Liver (tissue), 9 donors: Measurements from ENCODE around the gene LRRFIP1. TPM values are rescaled to one million over a fixed set of nuclear protein-coding genes. Genes with fewer than 3 reads are reported as not detected.
A peak's percentile ranks its signal among the peaks of the same experiment; 100 is the strongest.

Source experiments
- DNase-seq: peaks from one replicate; pipeline ENCODE4 v3.0.0-alpha.2; 2017; ENCODE audit warnings: low spot score
- H3K27ac ChIP-seq, 2 donors: one replicate each; pipeline ENCODE4 v1.7.0; 2013; ENCODE audit warnings: inconsistent platforms in 2 of 2, low read length in 2 of 2, control low read depth in 1 of 2, low read depth in 1 of 2, mild to moderate bottlenecking in 1 of 2
- H3K27me3 ChIP-seq, 4 donors: one replicate each; pipeline versions ENCODE4 v1.6.1 to v1.7.0; 2013; ENCODE audit warnings: low read length in 3 of 4, inconsistent platforms in 1 of 4, mild to moderate bottlenecking in 1 of 4, moderate library complexity in 1 of 4; ENCODE audit not compliant: control insufficient read depth in 4 of 4, insufficient read depth in 4 of 4
- H3K36me3 ChIP-seq, 4 donors: one replicate each; pipeline versions ENCODE4 v1.6.1 to v1.7.0; 2013; ENCODE audit warnings: low read length in 3 of 4, mild to moderate bottlenecking in 3 of 4, low read depth in 1 of 4, moderate library complexity in 1 of 4; ENCODE audit not compliant: control insufficient read depth in 4 of 4, insufficient read depth in 3 of 4
- H3K4me1 ChIP-seq, 4 donors: one replicate each; pipeline versions ENCODE4 v1.6.1 to v1.7.0; 2013; ENCODE audit warnings: low read length in 3 of 4, mild to moderate bottlenecking in 3 of 4, moderate library complexity in 1 of 4; ENCODE audit not compliant: control insufficient read depth in 4 of 4, insufficient read depth in 4 of 4
- H3K4me3 ChIP-seq, 3 donors: one replicate each; pipeline versions ENCODE4 v1.6.1 to v1.7.0; 2013; ENCODE audit warnings: low read length in 3 of 3, control low read depth in 1 of 3, low read depth in 1 of 3, mild to moderate bottlenecking in 1 of 3
- H3K9ac ChIP-seq, 2 donors: one replicate each; pipeline ENCODE4 v1.7.0; 2013; ENCODE audit warnings: low read length in 2 of 2, mild to moderate bottlenecking in 2 of 2, moderate library complexity in 2 of 2, control low read depth in 1 of 2, low read depth in 1 of 2
- H3K9me3 ChIP-seq, 4 donors: one replicate each; pipeline versions ENCODE4 v1.6.1 to v1.7.0; 2013; ENCODE audit warnings: low read length in 3 of 4; ENCODE audit not compliant: control insufficient read depth in 4 of 4
- EGR1 ChIP-seq, 2 donors: IDR thresholded peaks; 2 replicates each; pipeline ENCODE4 v1.6.1; 2016 to 2018; ENCODE audit warnings: antibody characterized with exemption in 2 of 2, low read depth in 2 of 2
- FOXA1 ChIP-seq: IDR thresholded peaks from 2 replicates; pipeline ENCODE4 v1.6.1; 2016; ENCODE audit warnings: antibody characterized with exemption
- FOXA2 ChIP-seq: IDR thresholded peaks from 2 replicates; pipeline ENCODE4 v1.6.1; 2016; ENCODE audit warnings: antibody characterized with exemption
- GABPA ChIP-seq, 2 donors: IDR thresholded peaks in 1 of 2; conservative IDR thresholded peaks in 1 of 2; 2 replicates each; pipeline ENCODE4 v1.6.1; 2016; ENCODE audit warnings: antibody characterized with exemption in 2 of 2, mild to moderate bottlenecking in 1 of 2, moderate library complexity in 1 of 2
- HNF4A ChIP-seq, 2 donors: conservative IDR thresholded peaks; 2 replicates each; pipeline ENCODE4 v1.6.1; 2016; ENCODE audit warnings: antibody characterized with exemption in 2 of 2, mild to moderate bottlenecking in 2 of 2
- HNF4G ChIP-seq: IDR thresholded peaks from 2 replicates; pipeline ENCODE4 v1.6.1; 2016; ENCODE audit warnings: antibody characterized with exemption
- JUND ChIP-seq, 2 donors: IDR thresholded peaks; 2 replicates each; pipeline ENCODE4 v1.6.1; 2016; ENCODE audit warnings: antibody characterized with exemption in 2 of 2
- NR2F2 ChIP-seq: IDR thresholded peaks from 2 replicates; pipeline ENCODE4 v1.6.1; 2016; ENCODE audit warnings: antibody characterized with exemption
- RAD21 ChIP-seq, 2 donors: IDR thresholded peaks; 2 replicates each; pipeline ENCODE4 v1.6.1; 2016; ENCODE audit warnings: antibody characterized with exemption in 2 of 2, mild to moderate bottlenecking in 2 of 2
- RXRA ChIP-seq, 2 donors: IDR thresholded peaks; 2 replicates each; pipeline ENCODE4 v1.6.1; 2017 to 2018; ENCODE audit warnings: antibody characterized with exemption in 2 of 2, mild to moderate bottlenecking in 1 of 2
- SP1 ChIP-seq: IDR thresholded peaks from 2 replicates; pipeline ENCODE4 v1.6.1; 2018; ENCODE audit warnings: antibody characterized with exemption, mild to moderate bottlenecking
- TAF1 ChIP-seq: conservative IDR thresholded peaks from 2 replicates; pipeline ENCODE4 v1.6.1; 2016; ENCODE audit warnings: antibody characterized with exemption, mild to moderate bottlenecking
- YY1 ChIP-seq: IDR thresholded peaks from 2 replicates; pipeline ENCODE4 v1.6.1; 2016; ENCODE audit warnings: antibody characterized with exemption, mild to moderate bottlenecking
- WGBS: extraction: QIAGEN DNeasy Blood & Tissue Kit; methylation state at CpG from one replicate; pipeline ENCODE4 v1.1.7; 2013; 5-methylcytosine and 5-hydroxymethylcytosine counted together
- polyA plus RNA-seq, 2 donors: library from polyadenylated mRNA; stranded (reverse) in 1 of 2; unstranded in 1 of 2; fragments of 200-250 nt in 1 of 2; fragments of >200 nt in 1 of 2; fragmentation: Nextera tagmentation in 1 of 2; extraction: Ambion mirVana in 1 of 2; gene quantifications; one replicate each; pipeline versions ENCODE4 v1.2.1 to v1.2.3, GENCODE V29; 2013 to 2015
- total RNA-seq, 2 donors: library from RNA; depleted of rRNA; stranded (reverse); fragments of >200 nt; gene quantifications; one replicate each; pipeline ENCODE4 v1.2.3, GENCODE V29; 2014
- TF ChIP-seq, protein P1 (sequence below): IDR thresholded peaks from 2 replicates; pipeline ENCODE4 v1.6.1; 2016; ENCODE audit warnings: antibody characterized with exemption, mild to moderate bottlenecking
- TF ChIP-seq, protein P2 (sequence below): IDR thresholded peaks from 2 replicates; pipeline ENCODE4 v1.6.1; 2016; ENCODE audit warnings: antibody characterized with exemption
- TF ChIP-seq, protein P3 (sequence below): IDR thresholded peaks from 2 replicates; pipeline ENCODE4 v1.6.1; 2016; ENCODE audit warnings: antibody characterized with exemption
- TF ChIP-seq, protein P4 (sequence below): fragments of 150-350 bp; IDR thresholded peaks from 2 replicates; pipeline ENCODE4 v1.5.1; 2017; ENCODE audit warnings: improper control_type of control experiment, low read depth, low read length; ENCODE audit not compliant: missing input control
- TF ChIP-seq, protein P5 (sequence below): IDR thresholded peaks from 2 replicates; pipeline ENCODE4 v1.6.1; 2016; ENCODE audit warnings: antibody characterized with exemption
- donor health status: healthy.
- donor health status: healthy.
- donor health status: healthy.
- donor health status: healthy.
- donor health status: healthy.

Gene LRRFIP1
- total and polyA plus RNA-seq, 4 donors, result 13.3 to 56.1 (median 39.1) TPM

DNA sequence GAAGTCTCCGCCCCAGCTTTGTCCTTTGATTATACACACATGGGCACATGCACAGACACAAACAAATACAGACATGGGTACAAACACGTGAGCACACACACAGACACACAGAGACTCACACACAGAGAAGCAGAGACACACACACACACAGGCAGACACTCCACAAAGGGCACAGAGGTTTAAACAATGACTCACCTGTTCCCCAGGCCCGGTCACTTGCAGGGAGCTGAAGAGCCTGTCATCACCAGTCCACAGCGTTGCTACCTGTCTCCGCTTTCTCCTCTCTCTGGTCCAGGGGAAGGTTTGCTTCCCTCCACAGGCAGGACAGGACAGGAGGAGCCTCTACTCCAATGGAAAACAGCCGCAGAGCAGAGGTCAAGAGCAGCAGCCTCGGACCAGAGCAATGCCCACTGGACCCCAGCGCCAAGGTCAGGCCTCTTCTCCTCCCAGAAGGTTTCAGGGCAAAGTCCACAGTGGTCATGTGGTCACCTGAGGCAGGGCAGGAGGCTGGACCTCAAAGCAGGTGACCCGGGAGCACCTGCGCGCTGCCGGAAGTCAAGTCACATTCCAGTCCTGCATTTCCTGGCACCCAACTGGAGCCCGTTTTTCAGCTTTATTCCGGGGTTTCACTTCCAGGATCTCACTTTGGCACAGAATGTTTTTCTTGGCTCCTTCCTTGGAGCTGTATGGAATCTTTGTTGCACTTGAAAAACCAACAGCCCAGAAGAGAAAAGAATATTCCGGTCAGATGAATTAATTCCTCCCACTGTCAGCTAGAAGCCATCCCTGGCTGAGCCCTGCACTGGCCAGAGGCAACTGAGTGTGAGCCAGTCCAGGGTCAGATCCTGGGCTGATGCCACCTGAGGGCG lies 36.9 kb upstream of the LRRFIP1 start, which contains the start of gene RAB17:
Gene RAB17 (minus strand): TSS at position 463 of the 869 bp plus-strand sequence. CDS start 4,580 bp downstream, outside the sequence.
- 26% methylated on average over 16 of the region's 16 CpGs for WGBS
- no peaks in the 10 kb centered on the region for H3K9me3 ChIP-seq
- peaks cover 19 to 64% (median 46%) of the 10 kb centered on the region in 4 donors for H3K4me1 ChIP-seq
- H3K27ac ChIP-seq, result peak within 1 kb of the TSS; percentile 89 to 96
- H3K27me3 ChIP-seq, result no peaks in the 10 kb centered on the region
- peak within 1 kb of the TSS; percentile 89 to 98 for H3K9ac ChIP-seq
- H3K36me3 ChIP-seq, result no peaks in the 10 kb centered on the region
- H3K4me3 ChIP-seq, result peak within 1 kb of the TSS; percentile 60 to 64 (median 63)
- peak; percentile 67 for DNase-seq
- TF ChIP-seq HNF4G (peak; percentile 97), NR2F2 (peak; percentile 92), GABPA (IDR thresholded peaks at IDR 0.05 in 1 of 2, conservative IDR thresholded peaks at IDR 0.05 in 1 of 2) (peak; percentile 53 to 82), FOXA2 (peak; percentile 37), HNF4A (conservative IDR thresholded peaks at IDR 0.05) (peak; percentile 98 to 99), SP1 (peak; percentile 96), TAF1 (peak; percentile 75), RAD21 (IDR thresholded peaks at IDR 0.05) (peak in 1 of 2 donors; percentile 46), EGR1 (IDR thresholded peaks at IDR 0.05; ENCODE audit: low read depth in 2 of 2) (peak; percentile 23 to 77), JUND (IDR thresholded peaks at IDR 0.05) (peak; percentile 90 to 96), RXRA (IDR thresholded peaks at IDR 0.05) (peak; percentile 95), FOXA1 (peak; percentile 4), YY1 (peak; percentile 73)
- TF ChIP-seq, protein P1, sequence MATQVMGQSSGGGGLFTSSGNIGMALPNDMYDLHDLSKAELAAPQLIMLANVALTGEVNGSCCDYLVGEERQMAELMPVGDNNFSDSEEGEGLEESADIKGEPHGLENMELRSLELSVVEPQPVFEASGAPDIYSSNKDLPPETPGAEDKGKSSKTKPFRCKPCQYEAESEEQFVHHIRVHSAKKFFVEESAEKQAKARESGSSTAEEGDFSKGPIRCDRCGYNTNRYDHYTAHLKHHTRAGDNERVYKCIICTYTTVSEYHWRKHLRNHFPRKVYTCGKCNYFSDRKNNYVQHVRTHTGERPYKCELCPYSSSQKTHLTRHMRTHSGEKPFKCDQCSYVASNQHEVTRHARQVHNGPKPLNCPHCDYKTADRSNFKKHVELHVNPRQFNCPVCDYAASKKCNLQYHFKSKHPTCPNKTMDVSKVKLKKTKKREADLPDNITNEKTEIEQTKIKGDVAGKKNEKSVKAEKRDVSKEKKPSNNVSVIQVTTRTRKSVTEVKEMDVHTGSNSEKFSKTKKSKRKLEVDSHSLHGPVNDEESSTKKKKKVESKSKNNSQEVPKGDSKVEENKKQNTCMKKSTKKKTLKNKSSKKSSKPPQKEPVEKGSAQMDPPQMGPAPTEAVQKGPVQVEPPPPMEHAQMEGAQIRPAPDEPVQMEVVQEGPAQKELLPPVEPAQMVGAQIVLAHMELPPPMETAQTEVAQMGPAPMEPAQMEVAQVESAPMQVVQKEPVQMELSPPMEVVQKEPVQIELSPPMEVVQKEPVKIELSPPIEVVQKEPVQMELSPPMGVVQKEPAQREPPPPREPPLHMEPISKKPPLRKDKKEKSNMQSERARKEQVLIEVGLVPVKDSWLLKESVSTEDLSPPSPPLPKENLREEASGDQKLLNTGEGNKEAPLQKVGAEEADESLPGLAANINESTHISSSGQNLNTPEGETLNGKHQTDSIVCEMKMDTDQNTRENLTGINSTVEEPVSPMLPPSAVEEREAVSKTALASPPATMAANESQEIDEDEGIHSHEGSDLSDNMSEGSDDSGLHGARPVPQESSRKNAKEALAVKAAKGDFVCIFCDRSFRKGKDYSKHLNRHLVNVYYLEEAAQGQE, result peak; percentile 47
- TF ChIP-seq, protein P2, sequence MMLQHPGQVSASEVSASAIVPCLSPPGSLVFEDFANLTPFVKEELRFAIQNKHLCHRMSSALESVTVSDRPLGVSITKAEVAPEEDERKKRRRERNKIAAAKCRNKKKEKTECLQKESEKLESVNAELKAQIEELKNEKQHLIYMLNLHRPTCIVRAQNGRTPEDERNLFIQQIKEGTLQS, result peak; percentile 82
- TF ChIP-seq, protein P3, sequence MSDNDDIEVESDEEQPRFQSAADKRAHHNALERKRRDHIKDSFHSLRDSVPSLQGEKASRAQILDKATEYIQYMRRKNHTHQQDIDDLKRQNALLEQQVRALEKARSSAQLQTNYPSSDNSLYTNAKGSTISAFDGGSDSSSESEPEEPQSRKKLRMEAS, result peak; percentile 78
- TF ChIP-seq, protein P4, sequence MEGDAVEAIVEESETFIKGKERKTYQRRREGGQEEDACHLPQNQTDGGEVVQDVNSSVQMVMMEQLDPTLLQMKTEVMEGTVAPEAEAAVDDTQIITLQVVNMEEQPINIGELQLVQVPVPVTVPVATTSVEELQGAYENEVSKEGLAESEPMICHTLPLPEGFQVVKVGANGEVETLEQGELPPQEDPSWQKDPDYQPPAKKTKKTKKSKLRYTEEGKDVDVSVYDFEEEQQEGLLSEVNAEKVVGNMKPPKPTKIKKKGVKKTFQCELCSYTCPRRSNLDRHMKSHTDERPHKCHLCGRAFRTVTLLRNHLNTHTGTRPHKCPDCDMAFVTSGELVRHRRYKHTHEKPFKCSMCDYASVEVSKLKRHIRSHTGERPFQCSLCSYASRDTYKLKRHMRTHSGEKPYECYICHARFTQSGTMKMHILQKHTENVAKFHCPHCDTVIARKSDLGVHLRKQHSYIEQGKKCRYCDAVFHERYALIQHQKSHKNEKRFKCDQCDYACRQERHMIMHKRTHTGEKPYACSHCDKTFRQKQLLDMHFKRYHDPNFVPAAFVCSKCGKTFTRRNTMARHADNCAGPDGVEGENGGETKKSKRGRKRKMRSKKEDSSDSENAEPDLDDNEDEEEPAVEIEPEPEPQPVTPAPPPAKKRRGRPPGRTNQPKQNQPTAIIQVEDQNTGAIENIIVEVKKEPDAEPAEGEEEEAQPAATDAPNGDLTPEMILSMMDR, result no peak
- TF ChIP-seq, protein P5, sequence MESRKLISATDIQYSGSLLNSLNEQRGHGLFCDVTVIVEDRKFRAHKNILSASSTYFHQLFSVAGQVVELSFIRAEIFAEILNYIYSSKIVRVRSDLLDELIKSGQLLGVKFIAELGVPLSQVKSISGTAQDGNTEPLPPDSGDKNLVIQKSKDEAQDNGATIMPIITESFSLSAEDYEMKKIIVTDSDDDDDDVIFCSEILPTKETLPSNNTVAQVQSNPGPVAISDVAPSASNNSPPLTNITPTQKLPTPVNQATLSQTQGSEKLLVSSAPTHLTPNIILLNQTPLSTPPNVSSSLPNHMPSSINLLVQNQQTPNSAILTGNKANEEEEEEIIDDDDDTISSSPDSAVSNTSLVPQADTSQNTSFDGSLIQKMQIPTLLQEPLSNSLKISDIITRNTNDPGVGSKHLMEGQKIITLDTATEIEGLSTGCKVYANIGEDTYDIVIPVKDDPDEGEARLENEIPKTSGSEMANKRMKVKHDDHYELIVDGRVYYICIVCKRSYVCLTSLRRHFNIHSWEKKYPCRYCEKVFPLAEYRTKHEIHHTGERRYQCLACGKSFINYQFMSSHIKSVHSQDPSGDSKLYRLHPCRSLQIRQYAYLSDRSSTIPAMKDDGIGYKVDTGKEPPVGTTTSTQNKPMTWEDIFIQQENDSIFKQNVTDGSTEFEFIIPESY, result peak; percentile 84
